GM18502 (cell line): ENCODE measurements around the gene ZNF514.
"Not testable (repeated sequence)": the region's sequence is repeated elsewhere in the genome, so short reads cannot be mapped to it uniquely, and the experiment has no call there.

ENCODE experiments used
- ATAC-seq: cut with Tn5 transposase; IDR thresholded peaks from one replicate; pipeline ENCODE4 v1.9.1; 2021; ENCODE audit warnings: mild to moderate bottlenecking; ENCODE audit not compliant: unreplicated experiment, poor library complexity

Gene ZNF514

GRCh38 chr2:95159690-95160449, at the start of gene ZNF514:
Gene ZNF514 (minus strand): TSS chr2:95159848. CDS start chr2:95153253, 6,595 bp downstream.
- ATAC-seq, result peak; percentile 89

GRCh38 chr2:95208106-95208505, 48.5 kb upstream of the ZNF514 start:
- no peak for ATAC-seq

- ATAC-seq, result peak; percentile 97
Measured at GRCh38 chr2:95207111-95207961, 47.7 kb upstream of the ZNF514 start, which contains the start of gene ZNF892. Gene ZNF892 (plus strand): TSS chr2:95207521. CDS start chr2:95207816, 295 bp downstream.

GRCh38 chr2:95206096-95206495, 46.4 kb upstream of the ZNF514 start:
- ATAC-seq, result no peak

- no peak for ATAC-seq
Measured at GRCh38 chr2:95204396-95204795, 44.7 kb upstream of the ZNF514 start.

GRCh38 chr2:95203911-95204310, 44.3 kb upstream of the ZNF514 start:
- no peak for ATAC-seq

- not testable (repeated sequence) for ATAC-seq
Measured at GRCh38 chr2:95192956-95193355, 33.3 kb upstream of the ZNF514 start.

- ATAC-seq, result no peak
Measured at GRCh38 chr2:95185973-95186372, 26.3 kb upstream of the ZNF514 start.

- ATAC-seq, result no peak
Measured at GRCh38 chr2:95185197-95185596, 25.5 kb upstream of the ZNF514 start.

- ATAC-seq, result no peak
Measured at GRCh38 chr2:95181774-95182173, 22.1 kb upstream of the ZNF514 start.

- ATAC-seq, result no peak
Measured at GRCh38 chr2:95179451-95179850, 19.8 kb upstream of the ZNF514 start.

- ATAC-seq, result no peak
Measured at GRCh38 chr2:95174031-95174542, 14.4 kb upstream of the ZNF514 start.

- ATAC-seq, result no peak
Measured at GRCh38 chr2:95171902-95172301, 12.3 kb upstream of the ZNF514 start.

- peak; percentile 28 for ATAC-seq
Measured at GRCh38 chr2:95166065-95166763, 6.6 kb upstream of the ZNF514 start.

- peak; percentile 95 for ATAC-seq
Measured at GRCh38 chr2:95165371-95166064, 5.9 kb upstream of the ZNF514 start, which contains the start of gene ZNF2. Gene ZNF2 (plus strand): TSS chr2:95165809. CDS start chr2:95176227, 10,418 bp downstream.

GRCh38 chr2:95165030-95165370, 5.4 kb upstream of the ZNF514 start:
- ATAC-seq, result peak; percentile 20

GRCh38 chr2:95158891-95159619, 593 bp downstream of the ZNF514 start:
- peak; percentile 60 for ATAC-seq

- ATAC-seq, result no peak
Measured at GRCh38 chr2:95158441-95158840, 1.2 kb downstream of the ZNF514 start.

- ATAC-seq, result no peak
Measured at GRCh38 chr2:95149397-95149984, 10.2 kb downstream of the ZNF514 start.
